ENCODE measurements around the gene USP15. TPM values are rescaled to one million over a fixed set of nuclear protein-coding genes. Genes with fewer than 3 reads are reported as not detected.
"Not testable (repeated sequence)": the region's sequence is repeated elsewhere in the genome, so short reads cannot be mapped to it uniquely, and the experiment has no call there.

Gene USP15
- total RNA-seq, 1 experiment from 2014 or later: 37.7 TPM

GRCh38 chr12:62446754-62447452 lies 186.7 kb downstream of the USP15 start:
- DNase-seq (ENCODE audit: low read depth, low spot score): no peak
- in situ Hi-C loops (cut with HindIII; ENCODE audit: low pct_unique_long_range_greater_than_20kb, low sequenced_read_pairs): no loop called here

- in situ Hi-C loops (cut with HindIII; ENCODE audit: low pct_unique_long_range_greater_than_20kb, low sequenced_read_pairs): no loop called here
Measured at GRCh38 chr12:62448436-62448835, 188.2 kb downstream of the USP15 start.

GRCh38 chr12:62455429-62455828 lies 195.2 kb downstream of the USP15 start:
- DNase-seq (ENCODE audit: low read depth, low spot score); in situ Hi-C loops (cut with HindIII; ENCODE audit: low pct_unique_long_range_greater_than_20kb, low sequenced_read_pairs): not testable (repeated sequence)

More at GRCh38 chr12:62448436-62448835, 188.2 kb downstream of the USP15 start:
- no peak for DNase-seq (ENCODE audit: low read depth, low spot score)

- in situ Hi-C loops (cut with HindIII; ENCODE audit: low pct_unique_long_range_greater_than_20kb, low sequenced_read_pairs): no loop called here
Measured at GRCh38 chr12:62458626-62459025, 198.4 kb downstream of the USP15 start.

GRCh38 chr12:62459976-62460375 lies 199.8 kb downstream of the USP15 start:
- DNase-seq (ENCODE audit: low read depth, low spot score): no peak
- in situ Hi-C loops (cut with HindIII; ENCODE audit: low pct_unique_long_range_greater_than_20kb, low sequenced_read_pairs): no loop called here

More at GRCh38 chr12:62458626-62459025, 198.4 kb downstream of the USP15 start:
- DNase-seq (ENCODE audit: low read depth, low spot score): no peak

- DNase-seq (ENCODE audit: low read depth, low spot score): not testable (repeated sequence)
Measured at GRCh38 chr12:62461171-62461837, 201.1 kb downstream of the USP15 start.

GRCh38 chr12:62463252-62463651 lies 203.0 kb downstream of the USP15 start:
- DNase-seq (ENCODE audit: low read depth, low spot score); in situ Hi-C loops (cut with HindIII; ENCODE audit: low pct_unique_long_range_greater_than_20kb, low sequenced_read_pairs): not testable (repeated sequence)

More at GRCh38 chr12:62461171-62461837, 201.1 kb downstream of the USP15 start:
- in situ Hi-C loops (cut with HindIII; ENCODE audit: low pct_unique_long_range_greater_than_20kb, low sequenced_read_pairs): not testable (repeated sequence)

Small RNA genes lying within 50 kb of the gene (small RNA-seq; reads per million reads assigned to genes)
- gene RF00017: 0 reads per million in 2 experiments
- gene RNU6-595P: 0 reads per million in 2 experiments

Other genes starting within 250 kb of the USP15 start
- 20.0 and 23.0 TPM in 2 replicates for gene MON2, start 206.4 kb downstream of the USP15 start, total RNA-seq (2014; rRNA removed; shearing (Covaris generic))

Data from SK-MEL-5 (cell line).